Mammary epithelial cell (primary cell): Measurements from ENCODE around the gene OTUD4.

Experiments
- CTCF ChIP-seq, 2 donors: IDR thresholded peaks in 1 of 2; conservative IDR thresholded peaks in 1 of 2; 2 replicates each; pipeline ENCODE4 v1.5.1; 2011 to 2012; ENCODE audit warnings: inconsistent platforms in 2 of 2, low read length in 2 of 2, mild to moderate bottlenecking in 2 of 2, control low read depth in 1 of 2, low read depth in 1 of 2; ENCODE audit not compliant: insufficient read depth in 1 of 2; ENCODE audit errors: extremely low read depth in 1 of 2
- EZH2 ChIP-seq: IDR thresholded peaks from 2 replicates; pipeline ENCODE4 v1.6.1; 2012; ENCODE audit warnings: low read length, inconsistent platforms, borderline replicate concordance

- TF ChIP-seq CTCF (conservative IDR thresholded peaks at IDR 0.05 in 1 of 2, IDR thresholded peaks at IDR 0.05 in 1 of 2; ENCODE audit: extremely low read depth in 1 of 2, insufficient read depth in 1 of 2, low read depth in 1 of 2, low read length in 2 of 2) (no peak), EZH2 (no peak)
Measured at GRCh38 chr4:145153181-145153903, 27.0 kb downstream of the OTUD4 start.
